GM12874 (cell line): Measurements from ENCODE around the gene CHN2.

Source experiments
- TF ChIP-seq, protein P1 (sequence below): IDR thresholded peaks from 2 replicates; pipeline ENCODE4 v1.5.1; 2011; ENCODE audit warnings: low read depth, mild to moderate bottlenecking, control low read depth, low read length, moderate library complexity; ENCODE audit not compliant: insufficient read depth

CHN2 gene

GRCh38 chr7:29454464-29454863 lies 259.9 kb downstream of the CHN2 start:
- TF ChIP-seq, protein P1, sequence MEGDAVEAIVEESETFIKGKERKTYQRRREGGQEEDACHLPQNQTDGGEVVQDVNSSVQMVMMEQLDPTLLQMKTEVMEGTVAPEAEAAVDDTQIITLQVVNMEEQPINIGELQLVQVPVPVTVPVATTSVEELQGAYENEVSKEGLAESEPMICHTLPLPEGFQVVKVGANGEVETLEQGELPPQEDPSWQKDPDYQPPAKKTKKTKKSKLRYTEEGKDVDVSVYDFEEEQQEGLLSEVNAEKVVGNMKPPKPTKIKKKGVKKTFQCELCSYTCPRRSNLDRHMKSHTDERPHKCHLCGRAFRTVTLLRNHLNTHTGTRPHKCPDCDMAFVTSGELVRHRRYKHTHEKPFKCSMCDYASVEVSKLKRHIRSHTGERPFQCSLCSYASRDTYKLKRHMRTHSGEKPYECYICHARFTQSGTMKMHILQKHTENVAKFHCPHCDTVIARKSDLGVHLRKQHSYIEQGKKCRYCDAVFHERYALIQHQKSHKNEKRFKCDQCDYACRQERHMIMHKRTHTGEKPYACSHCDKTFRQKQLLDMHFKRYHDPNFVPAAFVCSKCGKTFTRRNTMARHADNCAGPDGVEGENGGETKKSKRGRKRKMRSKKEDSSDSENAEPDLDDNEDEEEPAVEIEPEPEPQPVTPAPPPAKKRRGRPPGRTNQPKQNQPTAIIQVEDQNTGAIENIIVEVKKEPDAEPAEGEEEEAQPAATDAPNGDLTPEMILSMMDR, result no peak

- TF ChIP-seq, protein P1, result no peak
Measured at GRCh38 chr7:29454899-29455451, 260.4 kb downstream of the CHN2 start.

- TF ChIP-seq, protein P1, result no peak
Measured at GRCh38 chr7:29457141-29457561, 262.6 kb downstream of the CHN2 start.

DNA sequence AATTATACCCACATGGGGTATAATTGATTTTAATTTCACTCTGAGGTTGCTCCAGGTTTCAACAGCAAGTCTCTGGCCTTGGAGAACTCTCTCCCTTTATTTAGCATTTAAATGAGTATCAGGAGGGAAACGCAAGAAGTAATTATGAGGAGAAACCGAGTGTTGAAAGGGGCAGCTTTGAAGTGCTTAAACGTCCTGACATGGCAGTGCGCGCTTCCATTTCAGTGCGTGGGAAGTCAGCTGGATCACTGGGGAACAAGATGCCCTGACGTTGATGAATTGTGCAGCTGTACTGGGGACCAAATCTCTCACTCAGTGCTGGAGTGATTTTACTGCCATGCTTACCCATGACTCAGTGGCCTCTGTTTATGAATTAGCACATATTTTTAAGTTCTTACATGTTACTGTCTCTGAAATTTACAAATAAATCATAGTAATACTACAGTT lies 263.0 kb downstream of the CHN2 start:
- TF ChIP-seq, protein P1, result no peak

GRCh38 chr7:29458933-29459332 lies 264.4 kb downstream of the CHN2 start:
- TF ChIP-seq, protein P1, result no peak

DNA sequence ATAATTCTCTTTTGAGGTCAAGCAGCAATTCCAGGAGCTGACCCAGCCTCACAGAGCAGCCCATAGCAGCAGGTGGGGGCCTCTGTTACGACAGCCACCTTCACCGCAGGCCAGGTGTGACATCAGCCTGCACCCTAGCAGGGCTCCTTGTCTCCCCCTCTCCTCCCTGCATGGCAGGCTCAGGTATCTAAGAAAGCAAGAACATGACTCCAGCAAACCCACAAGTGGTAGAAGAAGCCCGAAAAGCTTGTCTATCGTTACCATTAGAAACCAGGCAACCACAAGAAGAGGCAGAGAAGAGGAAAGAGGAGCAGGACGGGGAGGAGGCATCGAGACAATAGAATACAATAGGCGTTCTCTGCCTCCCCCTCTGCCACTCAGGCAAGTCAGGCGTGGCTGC lies 265.0 kb downstream of the CHN2 start:
- TF ChIP-seq, protein P1, result no peak

GRCh38 chr7:29461996-29462395 lies 267.4 kb downstream of the CHN2 start:
- TF ChIP-seq, protein P1, result no peak
